GM21367 (cell line): ENCODE measurements around the gene MKLN1.
"Not testable (repeated sequence)": the region's sequence is repeated elsewhere in the genome, so short reads cannot be mapped to it uniquely, and the experiment has no call there.

Source experiments
- ATAC-seq: cut with Tn5 transposase; IDR thresholded peaks from one replicate; pipeline ENCODE4 v1.9.1; 2021; ENCODE audit not compliant: unreplicated experiment

The MKLN1 gene

GRCh38 chr7:131455546-131455945, 127.9 kb downstream of the MKLN1 start:
- ATAC-seq, result no peak

DNA sequence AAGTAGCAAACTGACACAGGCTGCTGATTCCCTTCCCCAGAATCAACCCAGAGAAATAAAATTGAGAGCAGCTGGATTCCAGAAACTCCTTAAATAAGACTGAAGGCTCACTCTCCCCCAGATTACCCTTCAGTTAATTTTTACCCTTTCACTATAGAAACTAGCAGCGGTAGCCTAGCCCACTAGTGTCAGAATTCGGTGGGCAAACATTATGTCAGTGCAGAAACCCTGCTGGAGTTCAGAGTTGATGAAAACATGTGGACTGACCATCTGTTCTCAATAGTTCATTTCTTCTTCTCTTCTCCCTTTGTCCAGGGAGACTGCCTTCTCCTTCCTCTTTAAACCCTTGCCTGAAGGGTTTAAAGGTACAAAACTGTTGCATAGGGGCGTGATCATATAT, 128.7 kb downstream of the MKLN1 start:
- no peak for ATAC-seq

GRCh38 chr7:131459256-131459655, 131.6 kb downstream of the MKLN1 start:
- no peak for ATAC-seq

DNA sequence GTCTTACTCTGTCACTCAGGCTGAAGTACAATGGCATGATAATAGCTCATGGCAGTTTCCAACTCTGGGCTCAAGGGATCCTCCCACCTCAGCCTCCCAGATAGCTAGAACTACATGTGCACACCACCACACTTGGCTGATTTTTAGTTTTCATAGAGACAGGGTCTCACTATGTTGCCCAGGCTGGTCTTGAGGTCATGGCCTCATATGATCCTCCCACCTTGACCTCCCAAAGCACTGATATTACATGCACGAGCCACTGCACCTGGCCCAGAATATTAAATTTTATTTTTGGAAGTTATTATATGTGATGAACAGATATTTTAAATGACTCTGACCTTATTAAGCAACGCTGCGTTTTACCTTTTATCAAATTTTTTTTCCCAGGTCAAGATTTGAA, 134.4 kb downstream of the MKLN1 start:
- ATAC-seq, result no peak

DNA sequence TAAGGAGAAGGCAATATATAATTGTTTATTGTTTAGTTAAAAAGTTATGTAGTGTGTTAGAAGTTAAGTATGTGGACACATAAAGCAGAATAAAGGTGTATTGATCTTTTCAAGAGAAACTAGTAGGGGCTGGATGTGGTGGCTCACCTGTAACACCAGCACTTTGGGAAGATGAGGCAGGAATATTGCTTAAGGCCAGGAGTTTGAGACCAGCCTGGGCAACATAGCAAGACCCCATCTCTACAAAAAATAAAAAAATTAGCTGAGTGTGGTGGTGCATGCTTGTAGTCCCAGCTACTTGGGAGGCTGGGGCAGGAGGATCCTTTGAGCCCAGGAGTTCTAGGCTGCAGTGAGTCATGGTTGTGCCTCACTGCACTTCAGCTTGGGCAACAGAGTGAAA, 135.0 kb downstream of the MKLN1 start:
- not testable (repeated sequence) for ATAC-seq

- ATAC-seq, result no peak
These were observed 139.2 kb downstream of the MKLN1 start for GRCh38 chr7:131466735-131467365.

GRCh38 chr7:131467788-131468187, 140.1 kb downstream of the MKLN1 start:
- ATAC-seq, result no peak

- ATAC-seq, result no peak
These were observed 143.8 kb downstream of the MKLN1 start for GRCh38 chr7:131471250-131472004.

- no peak for ATAC-seq
These were observed 149.1 kb downstream of the MKLN1 start for GRCh38 chr7:131476740-131477139.

- ATAC-seq, result no peak
These were observed 153.0 kb downstream of the MKLN1 start for GRCh38 chr7:131480384-131481315.

- ATAC-seq, result no peak
These were observed 155.1 kb downstream of the MKLN1 start for GRCh38 chr7:131482800-131483199.

DNA sequence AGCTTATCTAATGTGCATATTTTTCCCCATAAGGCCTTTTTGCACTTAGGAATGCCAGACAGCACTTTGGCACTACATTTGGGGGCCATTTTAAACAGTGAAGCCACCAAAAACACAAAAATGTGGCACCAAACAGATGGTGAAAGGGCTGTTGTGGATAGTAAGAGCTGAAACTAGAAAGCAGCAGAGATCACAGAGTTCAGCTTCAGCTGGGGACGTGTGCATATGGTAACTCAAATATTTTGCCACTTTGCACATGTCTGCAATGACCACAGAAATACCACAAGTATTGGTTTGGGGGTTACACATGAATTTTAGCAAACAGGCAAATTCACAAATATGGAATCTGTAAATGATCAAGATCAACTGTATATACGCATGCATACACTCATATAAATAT, 155.9 kb downstream of the MKLN1 start:
- ATAC-seq, result no peak

GRCh38 chr7:131486346-131486745, 158.7 kb downstream of the MKLN1 start:
- ATAC-seq, result no peak

DNA sequence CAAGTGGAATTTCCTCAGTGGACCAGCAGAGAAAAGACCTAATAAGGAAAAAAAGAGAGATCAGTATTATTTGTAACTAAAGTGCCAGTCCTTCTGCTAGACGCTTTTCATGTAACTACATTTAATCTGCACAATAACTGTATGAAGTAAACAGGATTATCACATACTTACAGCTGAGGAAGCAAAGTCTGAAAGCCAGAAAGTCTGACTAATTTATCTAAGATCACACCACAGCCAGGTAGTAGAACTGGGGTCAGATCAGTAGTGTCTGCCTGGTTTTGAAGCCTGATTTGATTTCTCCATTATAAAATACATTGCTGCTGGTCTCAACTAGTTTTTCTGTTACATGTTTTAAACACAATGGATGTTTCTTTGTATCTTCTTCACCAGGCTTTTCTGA, 159.5 kb downstream of the MKLN1 start:
- ATAC-seq, result no peak

DNA sequence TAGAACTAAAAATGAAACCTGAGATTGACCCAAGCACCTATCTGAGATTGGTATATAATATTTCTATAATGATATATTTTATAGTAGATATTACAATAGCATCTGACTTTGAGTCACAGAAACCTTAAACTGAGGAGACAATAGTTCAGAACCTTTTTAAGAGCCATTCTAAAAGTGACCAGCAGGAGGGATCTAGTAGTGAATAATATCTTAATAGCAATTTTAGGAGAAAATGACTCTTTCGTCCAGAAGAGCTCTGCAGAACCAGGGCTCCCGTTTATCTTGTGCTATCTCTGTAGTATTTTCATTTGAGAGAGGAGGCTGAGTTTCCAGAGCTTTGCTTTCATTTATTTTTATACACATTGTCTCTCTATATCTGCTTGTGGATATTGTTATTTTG, 160.7 kb downstream of the MKLN1 start:
- ATAC-seq, result no peak

- no peak for ATAC-seq
These were observed 161.5 kb downstream of the MKLN1 start for GRCh38 chr7:131489196-131489595.

DNA sequence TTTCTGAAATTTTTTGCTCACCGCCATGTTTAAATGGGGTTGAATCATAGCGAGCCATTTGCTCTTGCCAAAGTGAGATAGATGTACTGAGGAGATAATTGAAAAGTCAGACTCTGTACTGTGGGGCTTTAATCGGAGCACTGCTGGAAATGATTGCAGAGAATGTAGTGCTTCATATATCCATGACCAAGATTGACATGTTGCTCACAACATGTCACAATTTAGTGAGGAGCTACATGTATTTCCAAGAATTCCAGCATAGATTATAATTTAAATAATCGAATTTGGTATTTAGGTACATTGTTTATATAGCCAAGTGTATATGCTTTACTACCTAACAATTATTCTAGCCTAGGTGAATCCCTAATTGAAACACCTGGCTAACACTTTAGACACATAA, 162.2 kb downstream of the MKLN1 start:
- no peak for ATAC-seq

DNA sequence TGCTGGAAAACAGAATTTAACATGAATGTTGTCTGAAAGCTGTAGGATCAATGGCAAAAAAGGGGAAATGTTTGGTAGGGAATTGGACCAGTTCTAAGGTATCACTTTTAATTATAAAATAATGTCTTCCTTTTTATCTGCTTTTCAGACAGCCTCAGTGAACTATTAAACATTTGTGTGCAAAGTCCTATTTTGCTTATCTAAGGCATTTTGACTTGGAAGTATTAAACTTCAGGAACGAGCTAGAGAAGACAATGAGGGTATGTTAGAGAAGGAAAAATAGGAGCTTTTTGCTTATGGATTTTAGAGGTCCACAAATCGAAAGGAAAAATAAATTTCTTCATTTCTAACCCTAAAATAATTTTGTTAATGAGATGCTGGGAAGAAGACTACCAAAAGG, 165.4 kb downstream of the MKLN1 start:
- no peak for ATAC-seq

GRCh38 chr7:131493581-131493980, 165.9 kb downstream of the MKLN1 start:
- ATAC-seq, result no peak

GRCh38 chr7:131494182-131494581, 166.5 kb downstream of the MKLN1 start:
- no peak for ATAC-seq

DNA sequence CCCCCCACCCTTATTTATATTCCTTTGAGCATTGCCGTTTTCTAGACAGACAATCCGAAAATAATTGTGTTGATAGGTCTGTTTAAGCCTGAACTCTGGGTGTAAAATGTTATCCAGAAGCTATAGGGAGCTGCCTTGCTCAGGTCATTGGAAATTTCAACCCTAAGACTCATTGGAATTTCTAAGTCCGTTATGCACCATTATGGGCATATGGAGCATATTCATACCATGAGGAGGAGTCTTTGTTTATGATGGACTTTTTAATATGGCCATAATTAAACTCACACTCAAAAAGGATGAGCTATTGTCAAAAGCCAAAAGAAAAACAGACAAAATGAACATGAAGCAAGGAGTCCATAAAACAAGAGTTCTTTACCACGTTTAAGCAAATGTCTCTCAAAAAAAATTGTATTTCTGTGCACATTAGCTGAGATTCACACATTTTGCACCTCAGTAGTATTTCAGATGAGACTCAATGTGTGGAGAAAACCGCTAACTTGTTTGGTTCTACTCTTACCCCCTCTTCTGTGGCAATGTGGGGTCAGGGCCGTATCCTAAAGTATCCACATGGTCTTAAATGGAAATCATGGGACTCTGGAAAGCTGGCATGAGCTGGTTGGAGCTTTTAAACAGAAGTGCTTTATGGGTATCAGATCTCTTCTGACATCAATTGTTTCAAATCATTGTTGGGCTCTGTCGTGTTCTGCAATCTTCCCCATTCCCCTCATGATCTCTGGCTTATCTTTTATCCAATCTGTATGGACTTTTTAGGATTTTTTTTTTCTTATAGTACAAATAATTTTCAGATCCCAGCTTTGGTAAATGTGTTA, 168.2 kb downstream of the MKLN1 start:
- ATAC-seq, result no peak
